HG03108 (cell line): ENCODE data around the gene XPO5.

Source experiments
- ATAC-seq: cut with Tn5 transposase; IDR thresholded peaks from one replicate; pipeline ENCODE4 v1.9.1; 2021; ENCODE audit warnings: moderate library complexity; ENCODE audit not compliant: unreplicated experiment

The XPO5 gene

GRCh38 chr6:43476746-43477145 is 99.1 kb downstream of the XPO5 start:
- no peak for ATAC-seq

- ATAC-seq = no peak
Measured at GRCh38 chr6:43475516-43475915, 100.3 kb downstream of the XPO5 start.

- ATAC-seq = no peak
Measured at GRCh38 chr6:43472515-43472914, 103.3 kb downstream of the XPO5 start.
